Naive thymus-derived CD4-positive, alpha-beta T cell (primary cell): Measurements from ENCODE around the gene ARR3. TPM values are rescaled to one million over a fixed set of nuclear protein-coding genes. Genes with fewer than 3 reads are reported as not detected.
A peak's percentile ranks its signal among the peaks of the same experiment; 100 is the strongest.

Experiments used
- ATAC-seq: fragments of 150-1000 bp; cut with Tn5 transposase; 2 replicates; pipeline ENCODE4 v1.10.0; 2021; ENCODE audit warnings: mild to moderate bottlenecking, moderate library complexity
- CTCF ChIA-PET: fragments of 350-600 bp; sonication (Branson Sonifier 250); formaldehyde crosslinking; loops from one replicate; lab custom pipeline; 2021; ENCODE audit warnings: antibody characterized with exemption; lab: Charles Lee
- POLR2A ChIA-PET: fragments of 350-600 bp; sonication (Branson Sonifier 250); formaldehyde crosslinking; loops from one replicate; lab custom pipeline; 2021; ENCODE audit warnings: antibody characterized with exemption, inconsistent platforms; lab: Charles Lee
- DNase-seq, 9 donors: peaks; one replicate each; pipeline versions ENCODE4 v3.0.0 to v3.0.0-alpha.2; 2020 to 2022; ENCODE audit warnings: mixed read lengths in 1 of 9
- H3K27ac ChIP-seq: one replicate; pipeline ENCODE4 v1.7.0; 2013; ENCODE audit warnings: mild to moderate bottlenecking, low read depth, low read length, moderate library complexity
- H3K27me3 ChIP-seq, 2 donors: one replicate each; pipeline ENCODE4 v1.7.0; 2013; ENCODE audit warnings: low read length in 2 of 2, mild to moderate bottlenecking in 2 of 2, moderate library complexity in 2 of 2; ENCODE audit not compliant: control insufficient read depth in 2 of 2, insufficient read depth in 2 of 2
- H3K36me3 ChIP-seq, 3 experiments: 1 replicate in 2 of 3; 2 replicates in 1 of 3; pipeline ENCODE4 v1.7.0; 2013; ENCODE audit warnings: low read length in 3 of 3, mild to moderate bottlenecking in 3 of 3, moderate library complexity in 1 of 3; ENCODE audit not compliant: insufficient read depth in 3 of 3, control insufficient read depth in 2 of 3
- H3K4me1 ChIP-seq, 2 donors: one replicate each; pipeline ENCODE4 v1.7.0; 2013; ENCODE audit warnings: low read length in 2 of 2, mild to moderate bottlenecking in 2 of 2, moderate library complexity in 1 of 2; ENCODE audit not compliant: control insufficient read depth in 2 of 2, insufficient read depth in 2 of 2
- H3K4me3 ChIP-seq: 2 replicates; pipeline ENCODE4 v1.7.0; 2013; ENCODE audit warnings: mild to moderate bottlenecking, low read length
- H3K9me3 ChIP-seq, 3 experiments: 1 replicate in 2 of 3; 2 replicates in 1 of 3; pipeline ENCODE4 v1.7.0; 2013; ENCODE audit warnings: low read length in 3 of 3; ENCODE audit not compliant: control insufficient read depth in 2 of 3
- H3K27ac Mint-ChIP-seq, 9 donors: one replicate each; pipeline ENCODE4 v1.8.0; 2020 to 2022; ENCODE audit warnings: mixed read lengths in 9 of 9, mild to moderate bottlenecking in 8 of 9, moderate library complexity in 5 of 9, inconsistent platforms in 2 of 9
- H3K27me3 Mint-ChIP-seq, 5 donors: one replicate each; pipeline ENCODE4 v1.8.0; 2021 to 2022; ENCODE audit warnings: mixed read lengths in 5 of 5, mild to moderate bottlenecking in 1 of 5
- H3K36me3 Mint-ChIP-seq, 5 donors: one replicate each; pipeline ENCODE4 v1.8.0; 2020 to 2022; ENCODE audit warnings: mixed read lengths in 5 of 5, mild to moderate bottlenecking in 3 of 5, inconsistent platforms in 1 of 5
- H3K4me1 Mint-ChIP-seq, 7 donors: one replicate each; pipeline ENCODE4 v1.8.0; 2020 to 2022; ENCODE audit warnings: mixed read lengths in 7 of 7, mild to moderate bottlenecking in 3 of 7, inconsistent platforms in 1 of 7
- H3K4me3 Mint-ChIP-seq, 10 donors: one replicate each; pipeline ENCODE4 v1.8.0; 2020 to 2022; ENCODE audit warnings: mild to moderate bottlenecking in 10 of 10, mixed read lengths in 10 of 10, moderate library complexity in 6 of 10, inconsistent platforms in 2 of 10
- H3K9me3 Mint-ChIP-seq, 11 donors: one replicate each; pipeline ENCODE4 v1.8.0; 2020 to 2022; ENCODE audit warnings: mixed read lengths in 11 of 11, mild to moderate bottlenecking in 4 of 11, inconsistent platforms in 1 of 11, moderate library complexity in 1 of 11
- intact Hi-C, 2 donors: fragments of 100-400 bp; cut with micrococcal nuclease; formaldehyde crosslinking; loops; one replicate each; pipeline ENCODE4 v1.15.1; 2023
- polyA plus RNA-seq, 2 donors: library from polyadenylated mRNA; unstranded; fragments of 300-500 nt; fragmentation: Illumina TruSeq; gene quantifications; one replicate each; pipeline ENCODE4 v1.2.3, GENCODE V29; 2021
- total RNA-seq, 6 experiments: library from RNA in 5 of 6; stranded (reverse) in 5 of 6; gene quantifications; 1 replicate in 5 of 6; 2 replicates in 1 of 6; pipeline ENCODE4 v1.2.3 and lab custom pipeline; 2021 to 2026

ARR3 gene
- total and polyA plus RNA-seq, 7 experiments from 2014 or later, result not detected

GRCh38 chrX:70254909-70255308 is 13.2 kb upstream of the ARR3 start:
- ATAC-seq (no peak), DNase-seq (no peak)
- intact Hi-C loops, result no loop called here
- Histone ChIP-seq H3K9me3 (no peaks in the 10 kb centered on the region), H3K4me3 (no peak overlapping the region), H3K27me3 (no peaks in the 10 kb centered on the region), H3K4me1 (no peaks in the 10 kb centered on the region), H3K27ac (no peak overlapping the region), H3K36me3 (no peaks in the 10 kb centered on the region)
- H3K27me3 Mint-ChIP-seq, result no peaks in the 10 kb centered on the region
- CTCF ChIA-PET, result no interaction called here
- no peaks in the 10 kb centered on the region for H3K9me3 Mint-ChIP-seq
- no peak overlapping the region for H3K4me3 Mint-ChIP-seq
- H3K4me1 Mint-ChIP-seq, result peaks cover 0 to 6% (median 0%) of the 10 kb centered on the region in 7 donors
- POLR2A ChIA-PET, result no interaction called here
- peaks cover 0 to 21% (median 6%) of the 10 kb centered on the region in 5 donors for H3K36me3 Mint-ChIP-seq
- no peak overlapping the region for H3K27ac Mint-ChIP-seq

DNA sequence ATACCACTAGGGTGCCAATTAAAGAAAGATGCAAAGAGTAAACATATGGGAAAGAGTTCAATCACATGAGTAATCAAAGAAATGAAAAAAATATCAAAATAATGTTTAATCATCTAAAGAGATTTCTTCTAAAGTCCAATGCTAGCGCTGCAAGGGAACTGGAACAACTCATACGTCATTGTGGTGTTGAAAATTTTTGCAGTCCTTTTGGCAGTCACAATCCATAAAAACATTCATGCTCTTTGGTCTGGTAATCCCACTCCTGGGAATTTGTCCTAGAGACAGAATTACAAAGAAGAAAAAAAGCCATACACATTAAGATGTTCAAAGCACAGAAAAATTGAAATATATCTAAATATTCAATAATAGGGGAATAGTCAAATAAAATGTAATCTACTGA is 12.7 kb upstream of the ARR3 start:
- Mint-ChIP-seq H3K36me3 (peaks cover 0 to 21% (median 6%) of the 10 kb centered on the region in 5 donors), H3K27ac (no peak overlapping the region), H3K9me3 (no peaks in the 10 kb centered on the region), H3K4me3 (no peak overlapping the region), H3K4me1 (peaks cover 0 to 6% (median 0%) of the 10 kb centered on the region in 7 donors), H3K27me3 (no peaks in the 10 kb centered on the region)
- Histone ChIP-seq H3K27ac (no peak overlapping the region), H3K4me3 (no peak overlapping the region), H3K27me3 (no peaks in the 10 kb centered on the region), H3K9me3 (no peaks in the 10 kb centered on the region), H3K36me3 (no peaks in the 10 kb centered on the region), H3K4me1 (no peaks in the 10 kb centered on the region)
- ChIA-PET CTCF (no interaction called here), POLR2A (no interaction called here)
- DNase-seq, result no peak
- no peak for ATAC-seq
- intact Hi-C loops, result no loop called here

GRCh38 chrX:70257423-70258288 is 10.5 kb upstream of the ARR3 start:
- Histone ChIP-seq H3K36me3 (no peaks in the 10 kb centered on the region), H3K27me3 (no peaks in the 10 kb centered on the region), H3K27ac (no peak overlapping the region), H3K9me3 (no peaks in the 10 kb centered on the region), H3K4me3 (no peak overlapping the region), H3K4me1 (no peaks in the 10 kb centered on the region)
- ChIA-PET CTCF (no interaction called here), POLR2A (no interaction called here)
- intact Hi-C loops, result no loop called here
- Mint-ChIP-seq H3K36me3 (peaks cover 0 to 25% (median 6%) of the 10 kb centered on the region in 5 donors), H3K9me3 (no peaks in the 10 kb centered on the region), H3K4me1 (peaks cover 0 to 6% (median 0%) of the 10 kb centered on the region in 7 donors), H3K4me3 (no peak overlapping the region), H3K27ac (peak overlapping the region in 1 of 9 donors; percentile 36), H3K27me3 (no peaks in the 10 kb centered on the region)
- ATAC-seq (no peak), DNase-seq (no peak)

DNA sequence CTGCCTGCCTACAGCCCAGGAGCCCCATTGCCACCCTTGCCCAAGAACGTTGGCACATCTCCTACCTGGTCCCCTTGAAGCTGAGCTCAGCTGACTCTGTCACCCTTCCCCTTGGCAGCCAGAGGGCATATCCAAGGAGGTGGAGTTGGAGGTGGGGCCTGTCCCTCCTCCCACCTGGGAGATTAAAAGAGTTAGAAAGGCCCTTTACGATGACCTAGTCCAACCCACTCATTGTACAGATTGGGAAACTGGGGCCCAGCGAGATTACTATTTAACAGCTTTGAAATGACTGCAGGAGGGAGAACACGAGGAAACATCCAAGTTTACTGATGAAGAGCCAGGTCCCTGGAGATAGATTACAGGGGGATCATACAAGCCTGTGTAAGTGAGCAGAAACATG is 8.0 kb upstream of the ARR3 start, which contains the start of gene P2RY4:
TSS of gene P2RY4 (minus strand) at position 101 of the 400 bp plus-strand sequence. CDS start 580 bp downstream, outside the sequence.
- no peak within 1 kb of the TSS for H3K4me3 Mint-ChIP-seq
- no peaks in the 10 kb centered on the region for H3K36me3 ChIP-seq
- H3K27ac Mint-ChIP-seq, result no peak within 1 kb of the TSS
- peaks cover 0 to 1% (median 0%) of the 10 kb centered on the region in 11 donors for H3K9me3 Mint-ChIP-seq
- ATAC-seq (no peak), DNase-seq (no peak)
- no peak within 1 kb of the TSS for H3K27ac ChIP-seq
- intact Hi-C loops, result loop anchor here in 1 of 2 donors (5.0 kb wide), 1 partner anchor 172 kb away; no protein-coding TSS in a partner anchor
- no peaks in the 10 kb centered on the region for H3K27me3 ChIP-seq
- H3K9me3 ChIP-seq, result no peaks in the 10 kb centered on the region
- ChIA-PET POLR2A (no interaction called here), CTCF (no interaction called here)
- H3K4me1 Mint-ChIP-seq, result peaks cover 0 to 2% (median 0%) of the 10 kb centered on the region in 7 donors
- H3K36me3 Mint-ChIP-seq, result peaks cover 0 to 9% (median 0%) of the 10 kb centered on the region in 5 donors
- H3K27me3 Mint-ChIP-seq, result no peaks in the 10 kb centered on the region
- H3K4me3 ChIP-seq, result no peak within 1 kb of the TSS
- H3K4me1 ChIP-seq, result no peaks in the 10 kb centered on the region

- peak in 5 of 9 donors; percentile 2 to 23 (median 4) for DNase-seq
- Mint-ChIP-seq H3K9me3 (peaks cover 0 to 1% (median 0%) of the 10 kb centered on the region in 11 donors), H3K4me1 (peaks cover 0 to 2% (median 0%) of the 10 kb centered on the region in 7 donors), H3K27ac (no peak overlapping the region), H3K36me3 (peaks cover 0 to 8% (median 0%) of the 10 kb centered on the region in 5 donors), H3K4me3 (no peak overlapping the region), H3K27me3 (no peaks in the 10 kb centered on the region)
- H3K27ac ChIP-seq, result no peak overlapping the region
- CTCF ChIA-PET, result no interaction called here
- H3K27me3 ChIP-seq, result no peaks in the 10 kb centered on the region
- no peaks in the 10 kb centered on the region for H3K4me1 ChIP-seq
- POLR2A ChIA-PET, result no interaction called here
- no peaks in the 10 kb centered on the region for H3K9me3 ChIP-seq
- no peak for ATAC-seq
- H3K4me3 ChIP-seq, result no peak overlapping the region
- intact Hi-C loops, result loop anchor here (2.0 to 5.0 kb wide), 2 partner anchors 66 to 169 kb away; no protein-coding TSS in a partner anchor
- no peaks in the 10 kb centered on the region for H3K36me3 ChIP-seq
Observed at GRCh38 chrX:70262952-70263567, 5.1 kb upstream of the ARR3 start.

- no peak overlapping the region for H3K27ac ChIP-seq
- ATAC-seq, result no peak
- no peak overlapping the region for H3K27ac Mint-ChIP-seq
- no peaks in the 10 kb centered on the region for H3K9me3 ChIP-seq
- POLR2A ChIA-PET, result no interaction called here
- no peak overlapping the region for H3K4me3 ChIP-seq
- H3K4me1 Mint-ChIP-seq, result peaks cover 0 to 2% (median 0%) of the 10 kb centered on the region in 7 donors
- H3K36me3 ChIP-seq, result no peaks in the 10 kb centered on the region
- H3K27me3 Mint-ChIP-seq, result no peaks in the 10 kb centered on the region
- no peak for DNase-seq
- peaks cover 0 to 4% (median 0%) of the 10 kb centered on the region in 5 donors for H3K36me3 Mint-ChIP-seq
- no peaks in the 10 kb centered on the region for H3K27me3 ChIP-seq
- peaks cover 0 to 1% (median 0%) of the 10 kb centered on the region in 11 donors for H3K9me3 Mint-ChIP-seq
- intact Hi-C loops, result loop anchor here in 1 of 2 donors (5.0 kb wide), 1 partner anchor 168 kb away; no protein-coding TSS in a partner anchor
- no peaks in the 10 kb centered on the region for H3K4me1 ChIP-seq
- CTCF ChIA-PET, result no interaction called here
- H3K4me3 Mint-ChIP-seq, result no peak overlapping the region
Observed at GRCh38 chrX:70264784-70265183, 3.4 kb upstream of the ARR3 start.
